AG10803 (cell line): Measurements from ENCODE around the gene FBXL2.
A peak's percentile ranks its signal among the peaks of the same experiment; 100 is the strongest.

Experiments used
- DNase-seq: peaks from one replicate; pipeline ENCODE4 v3.0.0; 2010; ENCODE audit warnings: low read depth
- H3K4me3 ChIP-seq: 2 replicates; pipeline ENCODE4 v1.5.1; 2011; ENCODE audit warnings: mild to moderate bottlenecking, low read length, control low read depth
- CTCF ChIP-seq: conservative IDR thresholded peaks from 2 replicates; pipeline ENCODE4 v1.5.1; 2011; ENCODE audit warnings: mild to moderate bottlenecking, low read length, control low read depth, inconsistent platforms

Gene FBXL2

GRCh38 chr3:33339758-33340157, 62.5 kb downstream of the FBXL2 start:
- no peak for TF ChIP-seq CTCF
- no peak for DNase-seq
- H3K4me3 ChIP-seq: no peak overlapping the region

- no peak overlapping the region for H3K4me3 ChIP-seq
- DNase-seq: peak; percentile 48
- no peak for TF ChIP-seq CTCF
These were observed 78.4 kb downstream of the FBXL2 start for GRCh38 chr3:33355611-33356010.

- TF ChIP-seq CTCF: no peak
These were observed 81.0 kb downstream of the FBXL2 start for GRCh38 chr3:33358172-33358781.

GRCh38 chr3:33360136-33360825, 83.0 kb downstream of the FBXL2 start:
- H3K4me3 ChIP-seq: no peak overlapping the region
- no peak for TF ChIP-seq CTCF
- peak; percentile 70 for DNase-seq

More at GRCh38 chr3:33358172-33358781, 81.0 kb downstream of the FBXL2 start:
- no peak overlapping the region for H3K4me3 ChIP-seq
- DNase-seq: no peak

GRCh38 chr3:33363113-33363800, 86.0 kb downstream of the FBXL2 start:
- DNase-seq: no peak
- no peak for TF ChIP-seq CTCF
- no peak overlapping the region for H3K4me3 ChIP-seq

- H3K4me3 ChIP-seq: no peak overlapping the region
- TF ChIP-seq CTCF: no peak
- no peak for DNase-seq
These were observed 86.8 kb downstream of the FBXL2 start for GRCh38 chr3:33364060-33364459.

- TF ChIP-seq CTCF: no peak
These were observed 87.4 kb downstream of the FBXL2 start for GRCh38 chr3:33364531-33365128.

More at GRCh38 chr3:33364531-33365128, 87.4 kb downstream of the FBXL2 start:
- no peak overlapping the region for H3K4me3 ChIP-seq
- peak; percentile 29 for DNase-seq
